Stimulated activated CD4-positive, alpha-beta T cell treated with anti-CD3 and anti-CD28 coated beads, Interleukin-1b, Interleukin-23, amount 100 ng/mL, for 4 hours (primary cell): ENCODE results near the gene POLA1.

Source experiments
- DNase-seq, 2 donors: peaks; one replicate each; pipeline ENCODE4 v3.0.0-alpha.2; 2020; ENCODE audit warnings: low read depth in 2 of 2

POLA1 gene

DNA sequence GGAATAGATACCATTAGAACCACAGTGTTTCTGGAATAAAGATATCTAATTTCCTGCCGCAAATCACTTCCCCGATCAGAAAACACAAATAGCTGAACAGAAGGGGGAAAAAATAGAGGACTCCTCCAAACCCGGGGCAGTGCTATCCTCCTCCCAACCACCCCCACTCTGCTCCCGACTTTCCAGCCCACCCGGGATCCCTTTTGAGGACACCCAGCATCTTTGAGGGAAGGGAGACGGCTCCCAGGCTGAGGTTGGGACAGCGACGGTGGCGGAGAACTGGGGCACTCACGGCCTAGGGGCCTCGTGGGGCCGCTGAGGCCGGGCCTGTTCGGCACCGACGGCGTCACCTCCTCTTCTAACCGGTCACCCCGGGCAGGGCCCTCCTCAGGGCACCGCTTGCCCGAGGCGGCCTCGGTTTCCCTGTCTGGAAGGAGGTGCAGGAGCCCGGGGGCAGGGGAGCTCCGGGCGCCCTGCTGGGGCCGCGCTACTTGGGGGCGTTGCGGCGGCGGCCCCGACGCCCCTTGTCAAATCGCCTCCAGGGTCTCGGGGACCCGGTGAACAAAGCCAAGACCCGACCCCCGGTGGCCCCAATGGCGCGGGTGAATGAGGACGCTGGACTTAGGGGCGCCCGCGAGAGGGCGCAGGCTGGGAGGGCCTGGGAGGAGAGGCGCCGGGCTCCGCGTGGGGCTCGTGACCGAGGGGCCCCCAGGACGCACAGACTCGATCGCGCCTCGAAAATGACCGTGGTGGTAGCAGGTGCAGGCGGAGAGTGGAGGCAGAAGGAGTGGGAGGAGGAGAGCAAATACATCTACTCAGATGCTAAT lies 329.0 kb downstream of the POLA1 start:
- no peak for DNase-seq

DNA sequence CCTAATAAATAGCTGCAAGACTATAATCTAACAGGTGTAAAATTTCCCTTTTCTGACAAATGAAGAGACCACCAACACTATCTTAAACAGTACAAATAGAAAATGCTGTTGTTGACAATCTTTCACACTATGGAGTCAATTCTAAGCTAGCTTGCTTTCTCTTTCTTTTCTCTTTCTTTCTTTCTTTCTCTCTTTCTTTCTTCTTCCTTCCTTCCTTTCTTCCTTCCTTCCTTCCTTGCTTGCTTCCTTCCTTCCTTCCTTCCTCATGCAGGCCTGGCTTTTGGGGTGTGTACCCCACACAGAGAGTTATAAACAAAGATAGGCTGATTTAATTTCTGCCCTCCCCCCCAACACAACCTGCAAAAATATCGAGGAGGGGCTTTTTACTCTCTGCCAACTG lies 330.2 kb downstream of the POLA1 start:
- no peak for DNase-seq

DNA sequence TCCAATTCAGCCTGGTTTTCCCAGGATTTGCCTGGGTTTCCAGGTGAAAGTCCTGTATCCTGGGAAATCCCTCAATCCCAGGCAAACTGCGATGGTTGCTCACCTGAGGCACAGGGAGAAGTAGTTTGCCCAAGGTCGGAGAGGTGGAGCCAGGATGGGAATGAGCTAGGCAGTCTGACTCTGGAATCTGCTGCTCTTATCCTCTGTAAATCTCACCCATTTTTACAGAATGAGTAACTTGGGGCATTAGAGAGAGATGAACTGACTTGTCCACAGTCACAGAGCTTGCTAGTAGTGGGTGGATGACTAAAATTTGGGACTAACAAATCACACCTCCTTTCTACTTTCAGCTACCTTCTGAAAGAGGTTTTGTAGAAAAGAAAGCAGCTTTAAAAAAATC lies 331.9 kb downstream of the POLA1 start:
- DNase-seq = no peak

DNA sequence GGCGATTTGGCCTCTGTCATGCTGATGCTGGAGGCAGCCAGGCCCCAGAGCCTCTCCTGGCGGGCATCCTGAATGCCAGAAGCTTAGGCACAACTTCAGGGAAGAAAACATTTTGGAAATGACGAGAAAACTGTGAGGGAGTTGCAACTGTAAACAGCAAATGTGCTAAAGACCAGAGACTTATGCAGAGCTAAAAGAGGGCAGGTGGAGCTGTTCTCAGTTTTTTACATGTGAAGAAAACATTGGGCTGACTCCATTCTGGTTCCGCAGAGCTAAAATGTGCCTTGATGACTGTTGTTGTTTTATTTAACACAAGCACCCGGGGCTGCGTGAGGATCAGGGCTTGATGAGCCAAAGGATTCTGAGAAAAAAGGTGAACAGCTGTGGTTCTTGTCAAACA lies 332.9 kb downstream of the POLA1 start:
- no peak for DNase-seq

DNA sequence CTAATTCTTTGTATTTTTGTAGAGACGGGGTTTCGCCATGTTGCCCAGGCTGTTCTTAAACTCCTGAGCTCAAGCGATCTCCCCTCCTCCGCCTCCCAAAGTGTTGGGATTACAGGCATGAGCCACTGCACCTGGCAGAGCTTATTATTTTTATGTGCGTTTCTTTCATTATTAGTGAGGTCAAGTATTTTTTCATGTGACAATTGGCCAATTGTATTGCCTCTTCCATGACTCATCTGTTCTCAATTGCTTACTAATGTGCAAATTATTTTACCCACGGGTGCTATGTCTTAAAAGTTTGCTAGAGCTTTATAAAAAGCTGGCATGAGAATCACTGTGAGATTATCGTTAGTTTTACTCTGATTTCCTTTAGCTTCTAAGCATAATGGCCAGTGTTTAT lies 335.0 kb downstream of the POLA1 start:
- no peak for DNase-seq

DNA sequence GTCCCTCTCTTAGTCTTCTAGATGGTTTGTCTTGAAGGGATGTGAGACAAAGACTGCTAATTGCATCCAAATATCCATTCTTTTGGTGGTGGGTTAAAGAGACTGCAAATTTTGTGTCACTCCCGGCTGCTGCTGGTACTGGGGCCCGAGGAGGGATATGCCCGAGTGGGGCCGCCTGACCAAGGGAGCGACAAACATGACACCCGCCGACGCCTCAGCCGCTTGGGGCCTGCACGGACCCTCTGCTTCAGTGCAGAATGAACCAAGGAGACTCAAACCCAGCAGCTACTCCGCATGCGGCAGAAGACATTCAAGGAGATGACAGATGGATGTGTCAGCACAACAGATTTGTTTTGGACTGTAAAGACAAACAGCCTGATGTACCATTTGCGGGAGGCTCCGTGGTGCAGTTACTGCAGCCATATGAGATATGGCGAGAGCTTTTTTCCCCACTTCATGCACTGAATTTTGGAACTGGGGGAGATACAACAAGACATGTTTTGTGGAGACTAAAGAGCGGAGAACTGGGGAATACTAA lies 335.6 kb downstream of the POLA1 start:
- no peak for DNase-seq

DNA sequence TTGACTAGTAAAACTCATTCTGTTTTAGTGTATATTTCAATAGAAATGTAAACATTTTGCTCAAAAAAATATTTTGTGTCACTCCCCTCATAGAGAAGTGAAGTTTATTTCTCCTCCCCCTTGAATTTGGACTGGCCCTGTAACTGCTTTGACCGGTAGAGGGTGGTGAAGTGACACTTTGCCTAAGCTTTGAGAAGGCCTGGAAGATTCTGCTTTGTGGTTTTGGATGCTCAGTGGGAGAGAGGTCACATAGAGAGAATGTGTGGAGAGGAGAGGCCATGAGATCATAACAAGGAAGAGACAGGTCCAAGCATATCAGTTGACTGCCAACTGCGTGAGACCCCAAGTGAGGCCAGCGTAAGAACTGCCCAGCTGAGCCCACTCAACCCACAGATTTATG lies 341.2 kb downstream of the POLA1 start:
- no peak for DNase-seq

DNA sequence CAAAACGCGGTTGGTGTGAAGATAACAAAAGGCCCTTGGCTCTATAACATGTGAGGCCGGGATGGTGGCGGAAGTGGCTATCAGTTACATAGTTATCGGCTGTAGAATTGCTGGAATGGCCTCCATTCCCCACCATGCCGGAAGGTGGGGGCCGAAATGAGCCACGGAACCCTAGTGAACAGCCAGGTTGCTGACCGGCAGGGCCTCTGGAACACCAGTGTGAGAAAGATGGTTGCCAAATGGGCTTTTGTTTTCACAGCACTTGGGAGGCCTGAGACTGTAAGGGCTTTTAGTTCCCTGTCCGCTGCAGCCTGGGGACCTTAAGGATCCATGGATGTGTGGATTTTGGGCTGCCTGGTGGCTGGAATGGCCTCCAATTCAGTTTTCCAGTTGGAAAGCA lies 345.3 kb downstream of the POLA1 start:
- DNase-seq = no peak

DNA sequence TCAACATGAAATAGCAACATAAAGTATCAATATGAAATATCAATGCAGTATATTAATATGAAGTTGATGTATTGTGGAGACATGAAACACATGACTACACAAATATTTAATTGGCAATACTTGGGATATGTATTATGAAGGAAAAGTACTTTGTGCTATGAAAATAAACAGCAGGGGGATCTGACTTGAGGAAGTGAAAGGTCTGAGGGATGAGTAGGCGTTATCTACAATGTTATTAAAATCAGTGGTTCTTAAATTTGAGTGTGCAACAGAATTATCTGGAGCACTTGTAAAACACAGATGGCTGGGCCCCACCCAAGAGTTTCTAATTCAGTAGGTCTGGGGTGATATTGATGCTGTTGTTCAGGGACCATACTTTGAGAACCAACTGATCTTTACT lies 349.5 kb downstream of the POLA1 start:
- DNase-seq = no peak
